Measurements from ENCODE around the gene IL19. TPM values are rescaled to one million over a fixed set of nuclear protein-coding genes. Genes with fewer than 3 reads are reported as not detected.
A peak's percentile ranks its signal among the peaks of the same experiment; 100 is the strongest.

IL19 gene
- total RNA-seq, 1 donor from 2014 or later = not detected

- Histone ChIP-seq H3K36me3 (no peaks in the 10 kb centered on the region), H4K20me1 (ENCODE audit: low read depth) (no peaks in the 10 kb centered on the region), H3K9me3 (ENCODE audit: low read depth) (no peaks in the 10 kb centered on the region), H3K4me3 (no peak overlapping the region), H3K9ac (no peak overlapping the region), H3K27me3 (no peaks in the 10 kb centered on the region), H2AFZ (replicated peaks) (no peak overlapping the region), H3K27ac (no peak overlapping the region), H3K79me2 (ENCODE audit: low read depth) (no peaks in the 10 kb centered on the region), H3K4me2 (no peak overlapping the region), H3K4me1 (peaks cover 11% of the 10 kb centered on the region), H3F3A (ENCODE audit: low read depth) (no peaks in the 10 kb centered on the region)
- Mint-ChIP-seq H3K27me3 (ENCODE audit: insufficient read depth, low read depth) (peaks cover 7% of the 10 kb centered on the region), H3K27ac (no peak overlapping the region), H3K9me3 (peaks cover 3% of the 10 kb centered on the region), H3K4me3 (no peak overlapping the region), H3K36me3 (no peaks in the 10 kb centered on the region), H3K4me1 (peaks cover 20% of the 10 kb centered on the region)
- DNase-seq (ENCODE audit: low spot score) = peak; percentile 7
- TF ChIP-seq EZH2phosphoT487 (IDR thresholded peaks at IDR 0.05) = no peak
- no peak for TF ChIP-seq EZH2 (IDR thresholded peaks at IDR 0.05)
Observed at GRCh38 chr1:206766251-206766856, 4.2 kb upstream of the IL19 start.

- no peak overlapping the region for H3K27ac Mint-ChIP-seq
- H3K9me3 Mint-ChIP-seq = peaks cover 3% of the 10 kb centered on the region
Observed at GRCh38 chr1:206768472-206769303, 1.9 kb upstream of the IL19 start.

GRCh38 chr1:206769304-206769731 is 1.3 kb upstream of the IL19 start:
- no peak for TF ChIP-seq EZH2phosphoT487 (IDR thresholded peaks at IDR 0.05)
- no peak for TF ChIP-seq CTCF (IDR thresholded peaks at IDR 0.05)
- no peak for TF ChIP-seq EZH2 (IDR thresholded peaks at IDR 0.05)
- H3K27me3 Mint-ChIP-seq (ENCODE audit: insufficient read depth, low read depth) = peaks cover 2% of the 10 kb centered on the region
- H3K4me3 Mint-ChIP-seq = no peak overlapping the region
- no peaks in the 10 kb centered on the region for H3F3A ChIP-seq (ENCODE audit: low read depth)
- no peaks in the 10 kb centered on the region for H3K9me3 ChIP-seq (ENCODE audit: low read depth)
- no peaks in the 10 kb centered on the region for H3K27me3 ChIP-seq
- H3K79me2 ChIP-seq (ENCODE audit: low read depth) = no peaks in the 10 kb centered on the region
- no peak overlapping the region for H3K9ac ChIP-seq
- no peak overlapping the region for H3K27ac ChIP-seq
- H3K4me2 ChIP-seq = no peak overlapping the region
- no peak overlapping the region for H2AFZ ChIP-seq (replicated peaks)
- H3K4me1 Mint-ChIP-seq = peaks cover 20% of the 10 kb centered on the region
- peaks cover 11% of the 10 kb centered on the region for H3K4me1 ChIP-seq
- H3K27ac Mint-ChIP-seq = peak overlapping the region; percentile 72
- DNase-seq (ENCODE audit: low spot score) = no peak
- no peaks in the 10 kb centered on the region for H4K20me1 ChIP-seq (ENCODE audit: low read depth)
- no peaks in the 10 kb centered on the region for H3K36me3 ChIP-seq
- no peak overlapping the region for H3K4me3 ChIP-seq
- no peaks in the 10 kb centered on the region for H3K36me3 Mint-ChIP-seq
- peaks cover 3% of the 10 kb centered on the region for H3K9me3 Mint-ChIP-seq

More at GRCh38 chr1:206768472-206769303, 1.9 kb upstream of the IL19 start:
- Histone ChIP-seq H3K36me3 (no peaks in the 10 kb centered on the region), H3K9ac (no peak overlapping the region), H3F3A (ENCODE audit: low read depth) (no peaks in the 10 kb centered on the region), H3K4me3 (no peak overlapping the region), H3K79me2 (ENCODE audit: low read depth) (no peaks in the 10 kb centered on the region), H3K27ac (no peak overlapping the region), H3K4me2 (no peak overlapping the region), H3K4me1 (peaks cover 11% of the 10 kb centered on the region), H3K27me3 (no peaks in the 10 kb centered on the region), H3K9me3 (ENCODE audit: low read depth) (no peaks in the 10 kb centered on the region), H4K20me1 (ENCODE audit: low read depth) (no peaks in the 10 kb centered on the region), H2AFZ (replicated peaks) (no peak overlapping the region)
- peaks cover 2% of the 10 kb centered on the region for H3K27me3 Mint-ChIP-seq (ENCODE audit: insufficient read depth, low read depth)
- no peaks in the 10 kb centered on the region for H3K36me3 Mint-ChIP-seq
- DNase-seq (ENCODE audit: low spot score) = no peak
- TF ChIP-seq CTCF (IDR thresholded peaks at IDR 0.05) (no peak), EZH2 (IDR thresholded peaks at IDR 0.05) (no peak), EZH2phosphoT487 (IDR thresholded peaks at IDR 0.05) (no peak)
- no peak overlapping the region for H3K4me3 Mint-ChIP-seq
- H3K4me1 Mint-ChIP-seq = peaks cover 20% of the 10 kb centered on the region

GRCh38 chr1:206771338-206771692 is 742 bp downstream of the IL19 start:
- DNase-seq (ENCODE audit: low spot score) = no peak
- Mint-ChIP-seq H3K27ac (no peak overlapping the region), H3K4me1 (peaks cover 17% of the 10 kb centered on the region), H3K27me3 (ENCODE audit: insufficient read depth, low read depth) (peaks cover 1% of the 10 kb centered on the region), H3K4me3 (no peak overlapping the region), H3K36me3 (no peaks in the 10 kb centered on the region), H3K9me3 (peaks cover 2% of the 10 kb centered on the region)
- TF ChIP-seq EZH2phosphoT487 (IDR thresholded peaks at IDR 0.05) = no peak
- TF ChIP-seq EZH2 (IDR thresholded peaks at IDR 0.05) = no peak
- no peak for TF ChIP-seq CTCF (IDR thresholded peaks at IDR 0.05)
- Histone ChIP-seq H3K9me3 (ENCODE audit: low read depth) (no peaks in the 10 kb centered on the region), H3K9ac (no peak overlapping the region), H4K20me1 (ENCODE audit: low read depth) (no peaks in the 10 kb centered on the region), H3K4me1 (peaks cover 11% of the 10 kb centered on the region), H3K4me3 (no peak overlapping the region), H3K36me3 (no peaks in the 10 kb centered on the region), H3K4me2 (no peak overlapping the region), H3K27ac (no peak overlapping the region), H3K27me3 (no peaks in the 10 kb centered on the region), H2AFZ (replicated peaks) (no peak overlapping the region), H3F3A (ENCODE audit: low read depth) (no peaks in the 10 kb centered on the region), H3K79me2 (ENCODE audit: low read depth) (no peaks in the 10 kb centered on the region)
